ENCODE results near the gene TREX2.

TREX2 gene

DNA sequence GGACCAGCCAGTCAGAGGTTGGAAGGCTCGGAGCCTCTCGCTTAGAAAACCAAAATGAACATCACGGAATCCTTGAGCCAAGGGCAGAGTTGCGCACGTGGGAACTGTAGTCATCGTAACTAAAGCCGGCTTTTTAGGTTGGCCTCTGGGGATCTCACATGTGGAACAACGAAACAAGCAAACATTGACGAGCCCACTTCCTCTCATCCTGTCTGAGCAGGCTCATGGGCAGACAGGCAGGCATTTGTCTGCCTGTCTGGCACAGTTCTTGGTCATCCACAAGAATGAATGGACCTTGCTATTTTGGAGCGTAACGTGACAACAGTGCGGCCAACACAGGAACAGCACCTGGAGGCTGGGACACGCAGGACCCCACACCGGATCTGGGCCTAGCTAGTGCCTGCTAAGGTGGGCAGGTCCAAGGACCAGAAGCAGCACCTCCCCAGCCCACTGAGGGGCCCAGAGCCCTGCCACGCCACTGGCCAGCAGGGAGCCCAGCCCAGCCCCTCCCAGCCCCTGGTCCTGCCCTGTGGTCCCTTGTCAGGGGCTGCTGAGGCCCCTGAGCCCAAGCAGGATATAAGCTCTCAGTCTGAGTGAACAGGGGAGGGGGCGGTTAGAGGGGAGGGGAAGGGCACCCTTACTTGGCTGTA is 9.2 kb upstream of the TREX2 start:
- no peak for DNase-seq

DNA sequence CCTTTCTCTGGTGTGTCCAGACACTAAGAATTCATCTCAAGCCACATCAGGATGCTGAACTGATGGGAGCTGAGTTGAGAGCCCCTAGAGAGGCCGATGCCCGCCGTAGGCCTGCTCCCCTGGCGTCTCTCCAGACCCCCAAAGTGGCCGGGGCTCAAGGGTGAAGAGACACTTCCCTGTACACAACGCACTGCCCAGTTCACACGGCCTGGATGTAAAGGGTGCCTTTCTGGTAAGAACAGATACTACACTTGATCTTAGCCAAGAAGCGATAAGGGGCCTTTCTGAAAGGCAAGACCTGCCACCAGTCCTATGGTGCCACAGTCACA is 5.1 kb upstream of the TREX2 start:
- no peak for DNase-seq

DNA sequence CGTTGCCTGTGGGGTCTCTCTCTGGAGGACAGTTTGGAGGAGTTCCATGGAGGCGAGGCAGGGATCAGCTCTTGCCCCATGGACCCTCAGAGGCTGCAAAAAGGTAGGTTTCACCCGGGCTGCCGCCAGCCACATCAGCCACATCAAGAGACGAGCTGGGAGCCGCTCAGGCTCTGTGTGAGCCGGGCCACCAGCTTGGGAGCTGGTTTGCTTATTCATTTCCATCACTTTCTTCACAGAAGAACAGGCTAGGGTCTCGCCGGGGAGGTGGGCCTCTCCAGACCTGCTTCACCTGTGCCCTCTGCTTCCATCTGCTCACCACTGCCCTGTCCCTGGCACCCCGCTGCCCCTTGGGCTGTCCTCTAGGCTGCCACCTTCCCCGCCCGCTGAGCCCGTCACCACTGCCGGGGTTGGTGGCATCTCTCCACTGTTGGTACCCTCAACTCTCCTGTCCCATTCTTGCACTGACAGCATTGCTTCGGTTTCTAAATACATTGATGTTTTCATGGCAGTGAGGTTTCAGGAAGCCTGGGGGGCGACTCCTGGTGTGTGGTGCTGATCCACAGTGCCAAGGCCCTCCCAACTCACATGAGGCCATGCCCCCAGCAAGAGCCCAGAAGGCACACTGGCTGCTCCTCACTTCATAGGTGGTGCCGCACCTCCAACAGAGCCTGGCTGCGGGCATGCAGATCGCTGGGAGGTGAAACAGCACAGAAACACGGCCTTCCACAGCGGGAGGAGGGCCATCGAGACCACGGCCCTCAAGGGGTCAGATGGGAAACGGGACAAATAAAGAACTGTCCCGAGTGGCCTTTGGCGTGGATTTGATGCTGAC is 4.5 kb upstream of the TREX2 start:
- DNase-seq = no peak

DNA sequence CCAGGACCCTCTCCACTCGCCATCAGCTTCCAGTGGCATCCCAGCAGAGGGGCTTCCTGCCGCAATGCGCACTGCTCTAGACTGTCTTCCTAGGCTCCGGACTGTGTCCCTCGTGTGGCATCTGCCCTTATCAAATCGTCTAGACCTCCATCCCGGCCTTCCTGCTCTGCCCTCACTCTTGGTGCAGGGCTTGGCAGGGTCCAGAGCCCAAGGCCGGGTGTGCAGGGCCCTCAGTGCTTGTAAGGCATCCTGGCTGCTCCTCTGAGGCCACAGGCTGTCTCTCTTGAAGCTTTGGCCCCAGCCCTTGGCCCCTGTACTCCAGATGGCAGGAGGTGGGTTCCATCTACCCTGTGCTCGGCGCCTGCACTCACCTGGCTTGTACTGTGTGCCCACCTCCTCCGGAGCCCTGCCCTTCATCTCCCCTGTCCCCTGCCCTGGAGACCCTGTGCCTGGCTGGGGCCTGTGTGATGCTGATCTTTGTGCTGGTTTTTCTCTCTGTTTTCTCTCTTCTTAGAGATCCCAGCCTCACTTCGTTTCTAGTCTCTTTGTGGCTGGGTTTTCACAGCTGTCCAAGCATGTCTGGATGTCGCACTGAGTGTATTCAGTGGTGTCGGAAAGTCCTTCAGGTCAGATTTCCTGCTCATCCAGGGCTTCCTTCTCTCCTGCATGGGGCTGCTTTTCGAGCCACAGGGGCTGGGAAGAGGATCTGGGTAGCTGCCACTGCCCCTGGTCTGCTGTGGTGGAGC is 3.7 kb upstream of the TREX2 start:
- DNase-seq = no peak

DNA sequence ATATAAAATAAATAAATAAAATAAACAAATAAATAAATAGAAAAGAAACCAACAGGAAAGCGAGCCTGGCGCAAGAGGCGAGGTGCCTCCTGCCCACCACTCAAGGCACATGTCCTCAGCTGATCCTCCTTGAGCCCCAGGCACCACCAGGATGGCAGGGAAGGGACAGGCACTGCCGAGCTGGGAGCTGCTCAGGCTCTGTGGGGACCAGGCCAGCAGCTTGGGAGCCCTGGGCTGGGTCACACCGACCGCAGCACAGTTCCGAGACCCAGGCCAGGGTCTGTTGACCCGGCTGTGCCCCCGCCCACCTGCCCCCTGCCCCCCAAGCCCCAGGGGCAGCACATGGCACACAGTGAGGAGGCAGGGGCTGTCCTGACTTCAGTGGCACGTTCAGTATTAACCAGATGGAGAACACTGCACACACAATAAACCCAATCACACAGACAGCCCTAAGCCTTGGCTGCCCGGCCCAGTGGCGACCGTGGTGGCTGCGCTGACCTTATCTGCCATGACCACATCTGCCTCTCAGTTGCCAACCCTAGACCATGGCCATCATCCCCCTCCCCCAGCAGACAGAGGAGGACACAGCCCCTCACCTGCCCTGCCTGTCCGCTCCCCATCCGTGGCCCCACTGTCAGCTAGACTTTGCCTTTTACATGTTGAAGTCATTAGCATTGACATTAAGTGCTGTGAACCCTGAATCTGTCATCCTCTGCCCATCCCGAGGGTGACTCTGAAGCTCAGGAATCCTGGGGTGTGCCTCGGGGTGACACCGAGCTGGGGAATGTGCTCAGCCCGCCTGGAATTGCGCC is 2.9 kb upstream of the TREX2 start:
- no peak for DNase-seq

DNA sequence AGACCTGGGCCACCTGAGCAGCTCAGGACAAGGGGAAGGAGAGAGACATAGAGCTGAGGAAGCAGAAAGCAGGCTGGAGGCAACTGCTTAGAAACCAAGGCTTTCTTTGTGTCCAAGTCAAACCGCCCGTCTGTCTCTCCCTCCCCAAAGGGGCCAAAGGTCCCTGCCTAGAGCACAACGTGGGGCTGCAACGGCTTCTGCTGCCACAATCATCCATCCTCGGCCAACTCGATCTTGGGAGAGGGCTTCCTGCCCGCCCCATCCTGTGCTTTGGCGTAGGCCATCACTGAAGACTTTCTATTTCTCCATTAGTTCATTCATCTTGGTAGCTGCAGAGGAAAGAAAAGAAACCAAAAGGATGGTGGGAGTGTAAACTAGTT is 1.7 kb upstream of the TREX2 start:
- DNase-seq = no peak

DNA sequence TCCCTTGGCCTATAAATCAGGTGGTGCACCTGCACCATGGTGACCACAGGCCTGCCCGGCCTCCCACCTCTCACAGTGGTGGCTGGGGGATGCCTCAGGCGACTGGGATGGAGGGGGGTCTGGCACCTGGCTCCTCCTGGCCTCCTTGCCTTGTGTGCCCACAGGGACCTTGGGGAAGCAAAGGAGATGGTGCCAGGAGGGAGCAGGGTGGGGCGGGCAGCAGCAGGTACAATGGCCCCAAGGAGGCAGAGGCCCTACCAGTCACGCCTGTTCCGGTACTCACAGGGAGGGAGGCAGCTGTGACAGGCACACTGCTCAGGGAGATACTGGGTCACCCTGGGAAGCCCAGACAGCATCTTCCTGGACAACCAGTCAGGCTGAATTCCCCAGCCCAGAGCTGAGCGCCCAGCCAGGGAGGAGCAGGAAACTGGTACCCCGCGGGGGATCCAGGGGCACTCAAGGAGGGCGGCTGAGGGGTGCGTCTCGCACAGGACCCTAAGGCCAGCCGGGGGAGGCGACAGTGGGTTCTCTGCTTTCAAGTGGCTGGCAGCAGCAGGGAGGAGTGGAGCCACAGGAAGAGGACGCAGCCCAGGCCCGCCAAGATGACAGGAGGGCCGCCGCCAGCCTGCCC is 1.2 kb upstream of the TREX2 start:
- no peak for DNase-seq

DNA sequence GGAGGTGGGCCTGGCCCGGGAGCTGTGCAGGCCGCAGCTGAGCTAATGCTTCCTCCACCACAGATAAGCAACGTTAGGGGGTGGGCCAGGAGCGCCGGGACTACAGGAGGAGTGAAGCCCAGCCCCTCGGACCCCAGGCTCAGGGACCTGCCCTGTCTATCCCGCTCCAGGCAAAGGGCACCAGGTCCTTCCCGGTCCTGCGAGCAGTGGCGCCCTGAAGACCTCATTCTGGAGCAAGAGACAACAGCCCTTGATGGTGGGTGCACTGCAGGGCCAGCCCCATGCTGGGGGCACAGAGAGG is 730 bp upstream of the TREX2 start:
- DNase-seq = no peak

DNA sequence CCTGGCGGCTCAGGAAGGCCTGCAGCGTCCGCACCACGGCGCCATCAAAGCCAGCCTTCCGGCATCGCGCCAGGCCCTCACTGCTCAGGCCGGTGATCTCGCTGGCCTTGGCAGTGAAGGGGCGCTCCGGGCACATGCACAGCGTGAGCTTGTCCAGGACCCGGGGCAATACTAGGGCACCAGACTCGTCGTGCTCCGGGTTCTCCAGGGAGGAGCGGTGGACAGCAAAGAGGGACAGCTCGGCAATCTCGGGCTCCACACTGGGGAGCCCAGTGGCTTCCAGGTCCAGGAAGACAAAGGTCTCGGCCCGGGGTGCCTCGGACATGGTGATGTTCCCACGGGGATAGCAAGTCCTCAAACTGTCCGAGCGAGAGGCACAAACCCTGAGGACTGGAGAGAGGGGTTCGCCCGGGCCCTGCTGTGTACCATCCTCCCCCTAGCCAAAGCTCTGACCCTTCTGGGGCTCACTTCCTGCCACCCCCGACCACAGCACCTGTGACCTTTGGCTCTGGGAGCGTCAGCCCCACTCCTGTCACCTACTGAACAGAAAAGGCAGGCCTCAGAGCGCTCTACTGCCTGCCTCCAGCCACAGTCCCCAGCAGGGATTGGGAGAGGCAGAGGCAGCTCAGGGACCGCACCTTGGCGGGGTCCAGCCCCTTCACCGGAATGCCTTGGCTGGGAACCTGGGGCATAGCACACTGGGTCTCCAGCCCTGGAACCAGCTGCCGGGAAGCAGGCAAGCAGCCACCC is 575 bp downstream of the TREX2 start:
- no peak for DNase-seq

DNA sequence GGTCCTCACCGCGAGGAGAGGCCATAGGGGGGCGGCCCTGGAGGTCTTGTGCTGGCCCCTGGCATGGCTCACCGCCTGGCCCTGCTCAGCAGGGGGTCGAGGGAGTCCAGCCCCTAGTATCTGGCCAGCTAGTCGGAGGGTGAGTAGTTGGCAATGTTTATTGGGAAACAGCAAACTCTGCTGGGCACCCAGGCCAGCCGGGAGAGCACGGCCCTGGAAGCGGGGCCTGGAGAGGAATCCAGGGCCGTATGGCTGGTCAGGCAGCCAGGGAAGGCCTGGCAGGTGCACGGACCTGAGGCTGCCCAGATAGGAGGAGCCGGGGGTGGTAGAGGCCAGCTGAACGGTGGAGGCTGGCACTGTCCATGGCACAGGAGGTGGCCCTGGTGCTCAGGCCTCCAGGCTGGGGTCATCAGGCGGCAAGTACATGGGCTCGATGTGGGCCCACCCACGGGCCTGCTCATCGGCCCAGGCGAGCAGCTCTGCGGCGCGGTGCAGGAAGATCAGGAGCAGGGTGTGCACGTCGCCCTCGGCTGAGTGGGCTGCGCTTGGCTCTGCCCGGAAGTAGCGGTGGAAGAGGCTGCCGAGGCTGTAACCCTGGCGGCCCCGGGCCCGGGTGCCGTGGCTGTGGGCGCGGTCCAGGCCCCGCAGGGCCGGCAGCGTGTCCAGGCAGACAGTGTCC is 1.4 kb downstream of the TREX2 start:
- no peak for DNase-seq

DNA sequence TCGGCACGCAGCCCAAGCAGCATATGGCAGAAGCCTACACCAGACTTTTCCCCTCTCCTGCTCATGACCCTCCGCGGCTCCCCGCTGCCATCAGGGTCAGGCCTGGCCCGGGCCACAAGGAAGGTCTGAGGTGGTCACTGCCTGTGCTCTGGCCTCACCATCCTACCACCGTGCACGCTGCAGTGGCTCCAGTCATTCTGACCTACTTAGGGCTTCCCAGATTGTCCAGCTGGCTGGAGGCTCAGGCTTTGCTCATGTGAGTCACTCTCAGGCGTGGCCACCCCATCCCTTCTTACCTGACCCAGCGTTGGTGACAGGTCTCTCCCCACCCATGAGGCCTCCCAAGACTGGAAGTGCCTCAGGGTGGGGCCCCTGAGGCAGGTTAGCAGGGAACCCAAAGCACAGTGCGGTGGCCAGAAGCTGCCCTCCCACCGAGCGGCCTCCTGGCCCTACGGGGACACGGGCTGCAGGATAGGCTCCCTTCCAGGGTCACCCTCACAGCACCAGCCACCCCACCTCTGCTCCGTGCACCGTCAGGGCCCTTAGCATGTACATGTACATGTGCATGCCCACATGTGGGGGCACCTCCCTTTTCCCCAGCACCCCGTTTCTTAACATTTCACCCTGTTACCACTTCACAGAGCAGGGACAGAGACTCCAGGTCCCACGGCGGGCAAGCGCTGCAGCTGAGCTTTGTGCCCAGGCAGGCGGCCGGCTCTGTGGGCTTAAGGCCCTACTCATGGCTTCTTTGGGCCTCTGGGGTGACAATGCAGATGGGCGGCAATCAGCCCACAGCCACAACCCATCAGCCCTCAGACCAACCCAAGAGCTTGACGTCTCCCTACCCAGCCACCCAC is 2.2 kb downstream of the TREX2 start:
- no peak for DNase-seq

DNA sequence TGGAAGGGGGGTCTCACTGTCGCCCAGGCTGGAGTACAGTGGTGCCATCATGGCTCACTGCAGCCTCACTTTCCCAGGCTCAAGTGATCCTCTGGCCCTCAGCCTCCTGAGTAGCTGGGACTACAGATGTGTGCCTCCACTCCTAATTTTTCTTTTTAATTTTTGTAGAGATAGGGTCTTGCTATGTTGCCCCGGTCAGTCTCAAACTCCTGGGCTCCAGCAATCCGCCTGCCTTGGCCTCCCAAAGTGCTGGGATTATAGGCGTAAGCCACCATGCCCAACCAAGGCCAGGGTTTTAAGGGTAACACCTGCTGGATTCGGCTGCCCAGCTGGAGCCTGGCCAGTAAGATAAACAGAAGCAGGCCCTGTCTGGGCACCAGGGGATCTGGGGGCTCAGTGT is 3.4 kb downstream of the TREX2 start:
- no peak for DNase-seq

DNA sequence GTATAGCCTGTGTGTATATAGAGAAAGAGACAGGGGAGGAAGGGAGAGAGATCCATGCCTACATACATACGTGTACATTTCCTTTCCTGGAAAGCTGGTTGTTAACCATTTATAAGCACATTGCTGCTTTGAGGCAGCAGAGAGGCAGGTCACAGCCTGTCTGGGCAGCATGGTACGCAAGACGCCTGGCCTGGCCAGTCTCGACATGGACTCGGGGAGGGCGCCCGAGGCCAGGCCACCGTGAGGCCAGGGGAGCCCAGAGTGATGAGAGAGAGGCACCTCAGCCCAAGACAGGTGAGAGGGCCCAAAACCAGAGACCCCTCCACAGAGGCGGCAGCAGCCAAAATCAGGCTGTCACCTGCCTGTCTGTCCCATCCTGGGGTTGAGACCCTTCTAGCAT is 3.9 kb downstream of the TREX2 start:
- DNase-seq = no peak

DNA sequence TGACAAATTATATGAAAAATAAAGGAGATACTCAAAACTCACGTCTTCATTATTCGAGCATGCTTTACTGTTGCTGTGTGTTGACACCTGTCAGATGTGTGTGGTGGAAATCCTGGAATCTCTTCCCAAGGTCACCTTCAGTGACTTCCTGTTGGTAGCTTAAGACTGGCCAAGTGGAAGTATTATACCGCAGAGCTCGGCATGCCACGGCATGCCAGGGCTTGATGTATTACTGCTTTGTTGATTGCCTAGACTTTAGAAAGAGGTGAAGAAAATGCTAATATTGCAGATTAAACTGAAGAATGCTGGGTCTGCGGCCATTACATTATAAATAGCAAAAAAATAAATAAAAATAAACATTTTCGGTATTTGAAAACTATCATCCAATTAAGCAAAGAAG is 4.6 kb downstream of the TREX2 start:
- no peak for DNase-seq

DNA sequence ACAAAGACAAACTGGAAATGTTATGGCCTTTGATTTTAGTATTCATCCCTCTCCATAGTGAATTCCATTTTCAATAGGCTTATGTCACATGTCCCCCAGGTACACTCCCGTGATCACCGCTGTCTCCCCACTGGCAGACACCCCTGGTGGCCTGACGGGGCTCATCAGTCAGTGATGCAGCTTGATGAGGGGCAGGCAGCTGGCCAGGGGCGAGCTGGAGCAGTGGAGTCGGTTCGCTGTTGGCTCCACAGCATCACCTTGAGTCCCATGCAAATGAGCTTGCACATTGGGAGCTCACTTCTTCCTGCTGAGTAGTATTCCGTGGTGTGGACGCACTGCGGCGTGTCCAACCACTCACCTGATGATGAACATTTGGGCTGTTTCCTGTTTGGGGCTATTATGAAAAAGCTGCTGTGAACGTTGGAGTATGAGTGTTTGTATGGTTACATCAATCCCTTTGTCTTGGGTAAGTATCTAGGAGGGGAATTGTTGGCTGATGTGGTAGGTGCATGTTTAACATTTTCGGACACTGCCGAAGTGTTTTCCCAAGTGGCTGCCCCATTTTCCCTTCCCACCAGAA is 5.2 kb downstream of the TREX2 start:
- DNase-seq = no peak

DNA sequence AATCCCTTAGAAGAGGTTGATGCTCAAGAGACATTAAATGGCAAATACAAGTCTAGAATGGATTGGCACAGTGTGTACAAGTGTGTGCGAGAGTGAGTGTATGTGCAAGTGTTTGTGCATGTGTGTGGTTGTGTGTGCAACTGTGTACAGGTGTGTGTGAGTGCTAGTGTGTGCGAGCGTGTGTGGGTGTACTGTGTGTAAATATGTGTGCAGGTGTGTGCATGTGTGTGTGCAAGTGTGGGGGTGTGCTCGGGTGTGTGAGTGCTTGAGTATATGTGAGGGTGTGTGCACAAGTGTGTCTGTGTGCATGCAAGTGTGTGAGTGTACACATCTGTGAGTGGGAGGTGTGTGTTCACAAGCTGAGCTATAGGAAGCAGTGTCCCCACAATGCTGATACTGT is 5.9 kb downstream of the TREX2 start:
- DNase-seq = no peak

DNA sequence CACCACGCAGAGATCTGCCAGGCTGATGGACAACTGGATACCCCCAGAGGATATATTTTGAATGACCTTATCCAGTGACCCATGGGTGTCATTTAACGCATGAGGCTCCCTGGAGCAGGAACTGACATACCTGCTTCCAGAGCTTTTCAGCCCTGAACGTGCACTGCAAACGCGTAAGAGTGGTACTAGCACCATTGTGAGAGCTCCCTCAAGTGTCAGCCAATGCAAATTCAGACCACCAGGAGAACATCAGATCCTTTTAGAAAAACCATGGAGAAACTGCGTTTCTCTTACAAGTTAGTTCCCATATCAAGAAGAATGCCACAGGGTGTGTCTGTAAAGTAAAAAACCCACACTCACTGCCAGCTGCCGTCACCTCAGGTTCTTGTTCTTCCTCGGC is 7.3 kb downstream of the TREX2 start:
- no peak for DNase-seq

DNA sequence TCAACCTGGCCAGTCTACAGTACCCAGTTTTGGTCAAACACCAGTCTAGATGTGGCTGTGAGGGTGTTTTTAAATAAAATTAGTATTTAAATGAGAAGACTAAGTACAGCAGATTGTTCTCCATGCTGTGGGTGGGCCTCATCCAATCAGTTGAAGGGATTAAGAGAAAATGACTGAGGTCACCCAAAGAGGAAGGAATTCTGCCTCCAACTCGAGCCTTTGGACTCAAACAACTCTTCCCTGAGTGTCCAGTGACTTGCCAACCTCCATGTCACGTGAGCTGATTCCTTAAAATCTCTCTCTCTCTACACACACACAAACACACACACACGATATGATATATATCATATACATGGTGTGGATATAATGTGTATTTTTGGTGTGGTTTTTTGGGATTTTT is 10.0 kb downstream of the TREX2 start:
- DNase-seq = no peak

DNA sequence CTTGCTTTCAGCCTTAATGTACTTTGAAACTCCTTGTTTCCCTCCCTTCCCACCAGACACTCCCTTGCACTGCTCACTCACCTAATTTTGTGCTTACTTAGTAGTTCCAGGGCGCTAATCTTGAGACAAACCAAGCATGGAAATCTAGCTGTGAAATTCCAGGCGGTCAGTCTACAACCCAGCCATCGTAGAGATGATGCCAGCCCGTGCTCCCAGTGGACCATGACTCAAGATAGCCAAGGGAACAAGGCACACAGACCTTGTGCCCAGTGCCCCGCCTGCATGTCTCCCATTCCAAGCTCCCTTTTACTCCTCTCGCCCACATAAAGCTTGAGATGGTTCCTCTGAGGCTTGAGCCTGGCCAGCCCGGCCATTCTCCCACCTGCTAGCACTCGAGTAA is 11.1 kb downstream of the TREX2 start:
- DNase-seq = no peak

DNA sequence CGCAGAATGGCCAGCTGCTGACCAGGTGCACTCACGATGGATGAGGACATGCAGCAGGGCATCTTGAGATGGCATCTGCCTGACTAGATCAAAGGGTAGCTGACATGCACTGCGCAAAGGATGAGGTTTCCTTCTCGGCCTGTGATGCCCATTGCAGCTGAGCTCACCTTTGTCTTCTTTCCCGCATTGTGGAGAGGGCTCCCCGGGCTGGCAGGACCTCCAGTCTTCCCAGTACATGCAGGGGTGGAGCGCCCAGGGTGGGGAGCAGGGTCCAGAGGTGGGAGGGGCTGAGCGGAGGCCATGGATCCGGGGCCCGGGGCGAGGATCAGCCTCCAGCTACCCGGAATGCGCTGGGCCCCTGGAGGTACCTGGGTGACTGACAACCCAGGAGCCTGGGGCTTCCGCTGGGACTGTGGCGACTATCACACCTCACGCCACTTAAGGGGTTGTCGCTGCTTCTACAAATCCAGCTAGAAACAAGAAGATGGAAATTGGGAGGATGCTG is 12.0 kb downstream of the TREX2 start:
- no peak for DNase-seq
